Ovary (tissue), 9 donors: ENCODE data around the gene DELE1. TPM values are rescaled to one million over a fixed set of nuclear protein-coding genes. Genes with fewer than 3 reads are reported as not detected.

ENCODE experiments used
- DNase-seq, 5 donors: peaks; one replicate each; pipeline ENCODE4 v3.0.0-alpha.2; 2019 to 2020
- H3K27ac ChIP-seq, 2 donors: fragments of 200-600 bp; one replicate each; pipeline versions ENCODE4 v1.5.1 to v1.8.0; 2019 to 2022
- H3K27me3 ChIP-seq: fragments of 200-600 bp; one replicate; pipeline ENCODE4 v1.8.0; 2022
- H3K36me3 ChIP-seq: fragments of 200-600 bp; sonication (generic); one replicate; pipeline ENCODE4 v1.5.1; 2019
- H3K4me1 ChIP-seq: one replicate; pipeline ENCODE4 v1.8.1; 2013; ENCODE audit warnings: mild to moderate bottlenecking, moderate library complexity; ENCODE audit not compliant: insufficient read depth
- H3K4me3 ChIP-seq: fragments of 200-600 bp; sonication (generic); one replicate; pipeline ENCODE4 v1.5.1; 2017
- H3K9me3 ChIP-seq, 2 donors: fragments of 200-600 bp in 1 of 2; sonication (generic) in 1 of 2; one replicate each; pipeline versions ENCODE4 v1.5.1 to v1.8.1; 2013 to 2019; ENCODE audit warnings: mild to moderate bottlenecking in 1 of 2, moderate library complexity in 1 of 2
- CTCF ChIP-seq, 3 donors: fragments of 450-650 bp in 2 of 3; fragments of 200-600 bp in 1 of 3; IDR thresholded peaks; one replicate each; pipeline versions ENCODE4 v1.5.1 to v1.8.0; 2016 to 2022; ENCODE audit warnings: antibody characterized with exemption in 3 of 3, mild to moderate bottlenecking in 1 of 3
- EP300 ChIP-seq: sonication (generic); formaldehyde crosslinking; IDR thresholded peaks from one replicate; pipeline ENCODE4 v1.6.1; 2017; ENCODE audit warnings: antibody characterized with exemption
- POLR2A ChIP-seq: fragments of 450-650 bp; IDR thresholded peaks from one replicate; pipeline ENCODE4 v1.6.1; 2017; ENCODE audit warnings: antibody characterized with exemption, mild to moderate bottlenecking, moderate library complexity
- WGBS, 3 donors: extraction: QIAGEN DNeasy Blood & Tissue Kit in 1 of 3; methylation state at CpG; one replicate each; pipeline versions ENCODE4 v1.1.5 to v1.1.7; 2013 to 2017; 5-methylcytosine and 5-hydroxymethylcytosine counted together
- intact Hi-C, 4 donors: fragments of 100-400 bp; cut with DNase I; formaldehyde crosslinking; loops; one replicate each; pipeline versions ENCODE4 v1.11.0 to v1.15.1; 2022 to 2023
- polyA plus RNA-seq, 2 donors: library from polyadenylated mRNA; stranded (reverse); fragments of 200-250 nt in 1 of 2; fragments of 350-450 nt in 1 of 2; fragmentation: Illumina TruSeq in 1 of 2; extraction: RNeasy Lipid Tissue Mini Kit (QIAGEN cat#74804) in 1 of 2; gene quantifications; one replicate each; pipeline ENCODE4 v1.2.3, GENCODE V29; 2013 to 2014
- total RNA-seq, 7 donors: library from RNA; depleted of rRNA in 2 of 7; stranded (reverse); fragments of >200 nt in 2 of 7; fragmentation: NEBNext Ultra II Directional in 3 of 7; extraction: Animal tissue kit (Norgen Biotek cat#: 25700) in 3 of 7; gene quantifications; one replicate each; pipeline versions ENCODE4 v1.1.0 to v1.2.4, GENCODE V29; 2016 to 2023
- donor health status: DM: no; HTN: no; CAD: no; lungs with moderate emphysema.
- donor health status: DM: no; HTN: no; CAD: no.
- donor health status: Bipolar disorder and iron deficiency.
- donor health status: DM: yes; HTN: yes; CAD: no.
- donor health status: DM: no; HTN: no; CAD: no.
- donor health status: DM: yes; HTN: yes; CAD: no.

Gene DELE1
- total and polyA plus RNA-seq, 9 donors: 39.0 to 69.8 (median 48.4) TPM

GRCh38 chr5:141931694-141932093 lies 8.0 kb downstream of the DELE1 start:
- Histone ChIP-seq H3K4me3 (no peak overlapping the region), H3K27me3 (no peaks in the 10 kb centered on the region), H3K9me3 (no peaks in the 10 kb centered on the region), H3K27ac (no peak overlapping the region), H3K4me1 (no peaks in the 10 kb centered on the region), H3K36me3 (no peaks in the 10 kb centered on the region)
- TF ChIP-seq POLR2A (no peak), EP300 (no peak)
- WGBS, 3 donors: 90 to 95% (median 93%) methylated on average over 5 of the region's 5 CpGs
- DNase-seq: no peak
- intact Hi-C loops: no loop called here

DNA sequence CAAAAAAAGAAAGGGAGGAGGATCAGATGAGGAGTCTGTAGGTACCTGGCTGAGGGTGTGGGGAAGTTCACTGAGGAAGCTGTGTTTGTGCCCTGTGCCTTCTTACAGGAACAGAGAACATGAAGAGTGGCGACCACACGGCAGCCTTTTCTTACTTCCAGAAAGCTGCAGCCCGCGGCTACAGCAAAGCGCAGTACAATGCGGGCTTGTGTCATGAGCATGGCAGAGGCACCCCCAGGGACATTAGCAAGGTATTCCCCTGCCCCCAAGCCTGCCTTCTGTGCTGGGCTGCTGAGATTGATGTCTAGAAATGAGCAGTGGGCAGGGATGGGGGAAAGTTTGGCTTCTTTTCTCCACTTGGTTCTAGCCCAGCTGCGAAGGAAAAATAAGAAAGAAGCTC lies 9.5 kb downstream of the DELE1 start:
- Histone ChIP-seq H3K27me3 (no peaks in the 10 kb centered on the region), H3K36me3 (no peaks in the 10 kb centered on the region), H3K27ac (no peak overlapping the region), H3K4me1 (no peaks in the 10 kb centered on the region), H3K4me3 (no peak overlapping the region), H3K9me3 (no peaks in the 10 kb centered on the region)
- WGBS, 3 donors: 93 to 95% (median 94%) methylated on average over 7 of the region's 7 CpGs
- DNase-seq: no peak
- no peak for TF ChIP-seq POLR2A
- no peak for TF ChIP-seq CTCF (IDR thresholded peaks at IDR 0.05)
- TF ChIP-seq EP300: no peak
- intact Hi-C loops: no loop called here

- H3K27ac ChIP-seq: no peak overlapping the region
- no peak for DNase-seq
Measured at GRCh38 chr5:141934099-141934844, 10.6 kb downstream of the DELE1 start.

GRCh38 chr5:141935538-141935937 lies 11.9 kb downstream of the DELE1 start:
- no peak overlapping the region for H3K4me3 ChIP-seq
- H3K36me3 ChIP-seq: no peaks in the 10 kb centered on the region
- no peak overlapping the region for H3K27ac ChIP-seq
- intact Hi-C loops: no loop called here
- H3K9me3 ChIP-seq: no peaks in the 10 kb centered on the region
- WGBS, 3 donors: 87 to 94% (median 89%) methylated on average over 4 of the region's 4 CpGs
- TF ChIP-seq CTCF (IDR thresholded peaks at IDR 0.05) (no peak), EP300 (no peak), POLR2A (no peak)
- H3K27me3 ChIP-seq: no peaks in the 10 kb centered on the region
- DNase-seq: no peak
- no peaks in the 10 kb centered on the region for H3K4me1 ChIP-seq

More at GRCh38 chr5:141934099-141934844, 10.6 kb downstream of the DELE1 start:
- intact Hi-C loops: no loop called here
- no peaks in the 10 kb centered on the region for H3K27me3 ChIP-seq
- TF ChIP-seq POLR2A (no peak), EP300 (no peak), CTCF (IDR thresholded peaks at IDR 0.05) (no peak)
- H3K9me3 ChIP-seq: no peaks in the 10 kb centered on the region
- no peaks in the 10 kb centered on the region for H3K36me3 ChIP-seq
- 70 to 76% (median 72%) methylated on average over 11 of the region's 11 CpGs for WGBS, 3 donors
- H3K4me3 ChIP-seq: no peak overlapping the region
- H3K4me1 ChIP-seq: no peaks in the 10 kb centered on the region

DNA sequence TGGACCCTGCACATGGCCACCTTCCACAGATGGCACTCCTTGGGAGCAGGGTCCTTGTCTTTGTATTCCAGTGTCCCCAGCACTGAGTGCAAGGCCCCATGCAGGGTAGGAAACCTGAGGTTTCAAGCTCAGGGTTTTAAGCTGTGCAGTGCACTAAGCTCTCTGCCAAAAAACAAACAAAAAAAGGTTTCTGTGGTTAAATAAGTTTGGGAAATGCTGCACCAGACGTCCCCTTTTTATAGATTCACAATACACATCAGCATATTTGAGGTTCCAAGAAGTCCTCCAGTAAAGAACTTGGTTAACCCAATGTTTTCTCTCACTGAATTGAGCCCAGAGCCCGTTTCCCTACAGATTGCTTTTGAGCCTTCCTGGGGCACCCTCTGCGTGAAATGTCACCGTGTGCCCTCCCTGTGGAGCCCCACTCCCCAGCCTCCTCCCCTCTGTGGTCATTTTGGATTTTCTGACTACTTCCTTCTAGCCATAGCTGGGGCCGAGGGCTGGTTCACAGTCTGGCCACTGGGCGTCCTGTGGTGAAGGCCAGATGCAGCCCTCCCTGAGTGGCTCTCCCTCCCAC lies 17.1 kb downstream of the DELE1 start:
- Histone ChIP-seq H3K27ac (no peak overlapping the region), H3K9me3 (no peaks in the 10 kb centered on the region), H3K27me3 (no peaks in the 10 kb centered on the region), H3K36me3 (no peaks in the 10 kb centered on the region), H3K4me1 (no peaks in the 10 kb centered on the region), H3K4me3 (no peak overlapping the region)
- 19 to 24% (median 20%) methylated on average over 6 of the region's 6 CpGs for WGBS, 3 donors
- TF ChIP-seq CTCF (IDR thresholded peaks at IDR 0.05) (no peak), EP300 (no peak), POLR2A (no peak)
- DNase-seq: no peak
- intact Hi-C loops: no loop called here
